SU-DHL-6 (cell line): ENCODE results near the gene DES.

ENCODE experiments used
- CTCF ChIP-seq: fragments of 200-600 bp; sonication (generic); IDR thresholded peaks from one replicate; pipeline ENCODE4 v1.5.1; 2017; ENCODE audit warnings: antibody characterized with exemption, mild to moderate bottlenecking, low read length, moderate library complexity; ENCODE audit not compliant: insufficient read depth, poor library complexity, severe bottlenecking
- EZH2phosphoT487 ChIP-seq: fragments of 200-600 bp; sonication (generic), shearing (Covaris generic); conservative IDR thresholded peaks from 2 replicates; pipeline ENCODE4 v1.6.1; 2018; ENCODE audit warnings: mild to moderate bottlenecking, antibody characterized with exemption, low read length, moderate library complexity, mixed read lengths

DNA sequence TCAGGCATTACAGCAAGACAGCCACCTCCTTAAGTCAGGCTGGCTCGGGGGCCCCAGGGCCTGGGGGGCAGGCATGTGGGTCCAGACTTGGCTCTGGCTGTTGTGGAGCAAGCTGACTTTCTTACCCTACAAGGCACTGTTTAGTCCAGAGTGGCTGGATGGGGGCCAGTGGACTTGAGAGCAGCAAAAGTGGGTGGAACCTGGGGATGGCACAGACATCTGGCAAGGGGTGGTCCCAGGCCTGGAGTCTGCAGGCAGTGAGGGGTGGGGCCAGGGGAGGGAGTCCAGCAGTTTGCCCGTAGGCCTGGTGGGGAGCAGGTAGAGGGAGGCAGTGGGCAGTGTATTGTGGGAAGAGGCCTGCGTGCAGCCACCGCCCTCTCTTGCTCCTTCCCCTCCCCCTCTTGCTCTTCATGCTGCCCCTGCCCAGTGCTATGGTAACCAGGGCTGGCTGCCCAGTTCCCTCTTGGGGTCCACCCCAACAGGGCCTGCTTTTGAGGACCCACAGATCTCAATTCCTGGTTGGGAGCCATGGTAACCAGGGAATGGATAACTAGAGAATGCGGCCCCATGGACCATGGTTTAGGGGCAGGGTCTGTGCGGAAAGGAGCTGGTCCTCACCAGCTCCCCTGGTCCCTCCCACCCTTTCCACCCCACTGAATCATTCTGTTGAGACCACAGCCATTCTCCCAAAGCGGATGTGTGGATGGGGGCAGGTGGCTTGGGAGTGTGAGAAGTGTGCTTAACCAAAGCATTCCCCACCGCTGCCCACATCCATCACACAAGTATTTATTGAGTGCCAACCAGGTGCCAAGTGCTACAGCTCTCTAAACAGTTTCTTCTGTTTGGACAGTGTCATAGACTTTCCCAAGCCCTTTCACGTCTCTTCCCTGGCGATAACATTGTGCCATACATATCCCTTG is 35.8 kb downstream of the DES start:
- TF ChIP-seq EZH2phosphoT487, result no peak
- TF ChIP-seq CTCF, result no peak
